Osteoblast (primary cell): Measurements from ENCODE around the gene PACSIN2. TPM values are rescaled to one million over a fixed set of nuclear protein-coding genes. Genes with fewer than 3 reads are reported as not detected.

Experiments used
- DNase-seq: peaks from one replicate; pipeline ENCODE4 v3.0.0; 2011; ENCODE audit warnings: low spot score, mixed read lengths; ENCODE audit not compliant: insufficient read length; ENCODE audit errors: missing footprints
- H2AFZ ChIP-seq: 2 replicates; pipeline ENCODE4 v1.6.0; 2011; ENCODE audit warnings: mild to moderate bottlenecking, low read length
- H3K27ac ChIP-seq: 2 replicates; pipeline ENCODE4 v1.5.1; 2011; ENCODE audit warnings: mild to moderate bottlenecking, low read depth, low read length, moderate library complexity
- H3K27me3 ChIP-seq: 2 replicates; pipeline ENCODE4 v1.6.0; 2012; ENCODE audit warnings: mild to moderate bottlenecking, control low read depth, inconsistent platforms, low read length, moderate library complexity; ENCODE audit not compliant: insufficient read depth
- H3K36me3 ChIP-seq: 2 replicates; pipeline ENCODE4 v1.5.1; 2011; ENCODE audit warnings: mild to moderate bottlenecking, low read length, control low read depth, moderate library complexity; ENCODE audit not compliant: insufficient read depth
- H3K4me1 ChIP-seq: 2 replicates; pipeline ENCODE4 v1.5.1; 2011; ENCODE audit warnings: mild to moderate bottlenecking, low read length, control low read depth, moderate library complexity; ENCODE audit not compliant: insufficient read depth
- H3K4me2 ChIP-seq: 2 replicates; pipeline ENCODE4 v1.6.0; 2011; ENCODE audit warnings: mild to moderate bottlenecking, low read length; ENCODE audit not compliant: insufficient read depth
- H3K4me3 ChIP-seq: fragments of 200-600 bp; sonication (generic); 3 replicates; pipeline ENCODE4 v1.5.1; 2012; ENCODE audit warnings: mild to moderate bottlenecking, low read length, inconsistent platforms; ENCODE audit not compliant: insufficient read depth
- H3K79me2 ChIP-seq: 2 replicates; pipeline ENCODE4 v1.6.0; 2012; ENCODE audit warnings: mild to moderate bottlenecking, low read length, control low read depth, inconsistent platforms; ENCODE audit not compliant: insufficient read depth
- H3K9me3 ChIP-seq: 2 replicates; pipeline ENCODE4 v1.5.1; 2011; ENCODE audit warnings: low read depth, low read length, control low read depth
- H4K20me1 ChIP-seq: 2 replicates; pipeline ENCODE4 v1.6.0; 2012; ENCODE audit warnings: mild to moderate bottlenecking, low read length, control low read depth; ENCODE audit not compliant: insufficient read depth
- CTCF ChIP-seq: IDR thresholded peaks from 2 replicates; pipeline ENCODE4 v1.5.1; 2011; ENCODE audit warnings: mild to moderate bottlenecking, low read depth, low read length, moderate library complexity; ENCODE audit errors: extremely low read depth
- total RNA-seq: library from RNA; depleted of rRNA; stranded (reverse); fragments of >200 nt; gene quantifications from 2 replicates; pipeline ENCODE4 v1.2.3, GENCODE V29; 2012

PACSIN2 gene
- total RNA-seq, 1 donor: 38.0 TPM

GRCh38 chr22:42992092-42992491 lies 22.9 kb downstream of the PACSIN2 start:
- peaks cover 79% of the 10 kb centered on the region for H3K79me2 ChIP-seq
- H3K27me3 ChIP-seq: no peaks in the 10 kb centered on the region
- peak overlapping the region; percentile 24 for H3K27ac ChIP-seq
- no peak overlapping the region for H3K4me2 ChIP-seq
- H3K4me3 ChIP-seq: no peak overlapping the region
- no peak overlapping the region for H2AFZ ChIP-seq
- no peaks in the 10 kb centered on the region for H3K36me3 ChIP-seq
- peak; percentile 77 for DNase-seq
- H3K4me1 ChIP-seq: peaks cover 60% of the 10 kb centered on the region
- peaks cover 11% of the 10 kb centered on the region for H4K20me1 ChIP-seq
- no peaks in the 10 kb centered on the region for H3K9me3 ChIP-seq
- TF ChIP-seq CTCF: no peak

GRCh38 chr22:42991010-42991651 lies 23.8 kb downstream of the PACSIN2 start:
- Histone ChIP-seq H3K79me2 (peaks cover 79% of the 10 kb centered on the region), H3K27me3 (no peaks in the 10 kb centered on the region), H3K9me3 (no peaks in the 10 kb centered on the region), H3K4me1 (peaks cover 53% of the 10 kb centered on the region), H4K20me1 (peaks cover 19% of the 10 kb centered on the region), H2AFZ (no peak overlapping the region), H3K27ac (peak overlapping the region; percentile 77), H3K4me2 (peak overlapping the region; percentile 65), H3K36me3 (no peaks in the 10 kb centered on the region), H3K4me3 (peak overlapping the region; percentile 31)
- no peak for TF ChIP-seq CTCF
- DNase-seq: peak; percentile 91

- peak overlapping the region; percentile 77 for H3K27ac ChIP-seq
- peak overlapping the region; percentile 65 for H3K4me2 ChIP-seq
- peak; percentile 96 for DNase-seq
- no peak overlapping the region for H2AFZ ChIP-seq
- peak overlapping the region; percentile 31 for H3K4me3 ChIP-seq
- no peaks in the 10 kb centered on the region for H3K27me3 ChIP-seq
- H3K9me3 ChIP-seq: no peaks in the 10 kb centered on the region
- peaks cover 47% of the 10 kb centered on the region for H3K4me1 ChIP-seq
- H3K36me3 ChIP-seq: no peaks in the 10 kb centered on the region
- TF ChIP-seq CTCF: peak; percentile 68
- peaks cover 83% of the 10 kb centered on the region for H3K79me2 ChIP-seq
- H4K20me1 ChIP-seq: peaks cover 19% of the 10 kb centered on the region
Observed at GRCh38 chr22:42990131-42990838, 24.7 kb downstream of the PACSIN2 start.

- Histone ChIP-seq H3K79me2 (peaks cover 70% of the 10 kb centered on the region), H3K9me3 (no peaks in the 10 kb centered on the region), H2AFZ (no peak overlapping the region), H3K4me1 (peaks cover 17% of the 10 kb centered on the region), H3K27me3 (no peaks in the 10 kb centered on the region), H4K20me1 (peaks cover 25% of the 10 kb centered on the region), H3K36me3 (no peaks in the 10 kb centered on the region), H3K4me3 (no peak overlapping the region), H3K4me2 (peak overlapping the region; percentile 7), H3K27ac (no peak overlapping the region)
- peak; percentile 73 for DNase-seq
- TF ChIP-seq CTCF: no peak
Observed at GRCh38 chr22:42986115-42986514, 28.8 kb downstream of the PACSIN2 start.
